Transverse colon (tissue), 4 donors: Measurements from ENCODE around the gene GPR162. TPM values are rescaled to one million over a fixed set of nuclear protein-coding genes. Genes with fewer than 3 reads are reported as not detected.

Source experiments
- DNase-seq: peaks from one replicate; pipeline ENCODE4 v3.0.0-alpha.2; 2019
- H3K27ac ChIP-seq, 4 donors: fragments of 200-600 bp; sonication (generic); 2 replicates each; pipeline ENCODE4 v1.5.1; 2016 to 2018; ENCODE audit warnings: inconsistent platforms in 4 of 4
- H3K27me3 ChIP-seq: fragments of 200-600 bp; sonication (generic); 2 replicates; pipeline ENCODE4 v1.5.1; 2017; ENCODE audit warnings: inconsistent platforms
- H3K36me3 ChIP-seq, 4 donors: fragments of 200-600 bp; sonication (generic); 2 replicates each; pipeline ENCODE4 v1.5.1; 2017 to 2019; ENCODE audit warnings: inconsistent platforms in 4 of 4
- H3K4me1 ChIP-seq, 4 donors: fragments of 200-600 bp; sonication (generic); 2 replicates each; pipeline ENCODE4 v1.5.1; 2017 to 2020; ENCODE audit warnings: inconsistent platforms in 4 of 4
- H3K4me3 ChIP-seq, 4 donors: fragments of 200-600 bp; sonication (generic); 1 replicate in 1 of 4; 2 replicates in 3 of 4; pipeline versions ENCODE4 v1.5.1 to v1.6.1; 2017 to 2019; ENCODE audit warnings: inconsistent platforms in 4 of 4
- H3K9me3 ChIP-seq, 2 donors: fragments of 200-600 bp; sonication (generic); 2 replicates each; pipeline ENCODE4 v1.5.1; 2017 to 2019; ENCODE audit warnings: inconsistent platforms in 2 of 2
- EP300 ChIP-seq: sonication (generic); formaldehyde crosslinking; IDR thresholded peaks from one replicate; pipeline ENCODE4 v1.6.1; 2017; ENCODE audit warnings: antibody characterized with exemption, low read depth
- POLR2A ChIP-seq: fragments of 450-650 bp; IDR thresholded peaks from one replicate; pipeline ENCODE4 v1.6.1; 2016; ENCODE audit warnings: antibody characterized with exemption, mild to moderate bottlenecking, moderate library complexity
- POLR2AphosphoS5 ChIP-seq, 3 donors: sonication (generic); formaldehyde crosslinking; IDR thresholded peaks; one replicate each; pipeline ENCODE4 v1.6.1; 2016; ENCODE audit warnings: antibody characterized with exemption in 3 of 3
- WGBS, 2 donors: methylation state at CpG; one replicate each; pipeline ENCODE4 v1.1.5; 2018; ENCODE audit warnings: low coverage in 1 of 2; 5-methylcytosine and 5-hydroxymethylcytosine counted together
- in situ Hi-C, 4 donors: fragments of 200-750 bp; cut with MboI; loops; one replicate each; pipeline versions ENCODE4 v1.15.0 to v1.15.1; 2017; ENCODE audit warnings: low sequenced_read_pairs in 3 of 4, low pct_ligation_motif_present in 1 of 4, low pct_unique_long_range_greater_than_20kb in 1 of 4
- intact Hi-C: fragments of 100-400 bp; cut with DNase I; formaldehyde crosslinking; loops from one replicate; pipeline ENCODE4 v1.15.1; 2023; ENCODE audit warnings: low total_unique reads
- total RNA-seq, 4 donors: library from RNA; depleted of rRNA; stranded (reverse); fragments of >200 nt; gene quantifications; one replicate each; pipeline ENCODE4 v1.1.0, GENCODE V29; 2016
- TF ChIP-seq, protein P1 (sequence below), 5 experiments: fragments of 200-600 bp in 3 of 5; fragments of 450-650 bp in 2 of 5; sonication (generic) in 3 of 5; IDR thresholded peaks; 1 replicate in 2 of 5; 2 replicates in 3 of 5; pipeline ENCODE4 v1.5.1; 2016 to 2017; ENCODE audit warnings: antibody characterized with exemption in 5 of 5, inconsistent platforms in 3 of 5, mild to moderate bottlenecking in 2 of 5, moderate library complexity in 1 of 5

Gene GPR162
- total RNA-seq, 4 donors from 2014 or later, result 3.0 to 6.4 (median 3.1) TPM; not detected in 1

DNA sequence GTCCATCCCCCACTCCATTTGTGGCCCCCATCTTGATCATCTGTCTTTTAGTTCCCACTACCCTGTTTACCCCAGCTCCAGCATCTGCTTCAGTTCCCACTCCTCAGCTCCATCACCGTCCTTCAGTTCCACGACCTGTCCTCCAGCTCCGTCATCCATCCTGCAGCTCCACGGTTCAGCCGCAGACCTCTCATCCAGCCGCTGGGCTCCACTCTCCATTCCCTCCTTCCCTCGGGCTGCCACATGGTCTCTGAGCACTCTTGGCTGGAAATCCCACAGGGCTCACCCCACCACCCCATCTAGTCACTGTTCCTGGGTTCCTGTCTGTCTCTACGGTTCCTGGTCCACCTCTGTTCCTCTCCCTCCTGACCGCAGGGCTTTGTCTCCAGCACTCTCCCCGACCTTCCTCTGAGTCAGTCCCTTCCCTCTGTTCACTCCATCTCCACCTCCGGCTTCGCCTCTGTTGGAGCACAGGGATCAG lies 3.3 kb downstream of the GPR162 start:
- Histone ChIP-seq H3K36me3 (no peaks in the 10 kb centered on the region), H3K4me1 (peaks cover 14 to 47% (median 30%) of the 10 kb centered on the region in 4 donors), H3K27ac (no peak overlapping the region), H3K9me3 (no peaks in the 10 kb centered on the region), H3K27me3 (peaks cover 61% of the 10 kb centered on the region), H3K4me3 (no peak overlapping the region)
- TF ChIP-seq POLR2AphosphoS5 (IDR thresholded peaks at IDR 0.05) (no peak), POLR2A (no peak), EP300 (no peak)
- TF ChIP-seq, protein P1, sequence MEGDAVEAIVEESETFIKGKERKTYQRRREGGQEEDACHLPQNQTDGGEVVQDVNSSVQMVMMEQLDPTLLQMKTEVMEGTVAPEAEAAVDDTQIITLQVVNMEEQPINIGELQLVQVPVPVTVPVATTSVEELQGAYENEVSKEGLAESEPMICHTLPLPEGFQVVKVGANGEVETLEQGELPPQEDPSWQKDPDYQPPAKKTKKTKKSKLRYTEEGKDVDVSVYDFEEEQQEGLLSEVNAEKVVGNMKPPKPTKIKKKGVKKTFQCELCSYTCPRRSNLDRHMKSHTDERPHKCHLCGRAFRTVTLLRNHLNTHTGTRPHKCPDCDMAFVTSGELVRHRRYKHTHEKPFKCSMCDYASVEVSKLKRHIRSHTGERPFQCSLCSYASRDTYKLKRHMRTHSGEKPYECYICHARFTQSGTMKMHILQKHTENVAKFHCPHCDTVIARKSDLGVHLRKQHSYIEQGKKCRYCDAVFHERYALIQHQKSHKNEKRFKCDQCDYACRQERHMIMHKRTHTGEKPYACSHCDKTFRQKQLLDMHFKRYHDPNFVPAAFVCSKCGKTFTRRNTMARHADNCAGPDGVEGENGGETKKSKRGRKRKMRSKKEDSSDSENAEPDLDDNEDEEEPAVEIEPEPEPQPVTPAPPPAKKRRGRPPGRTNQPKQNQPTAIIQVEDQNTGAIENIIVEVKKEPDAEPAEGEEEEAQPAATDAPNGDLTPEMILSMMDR (IDR thresholded peaks at IDR 0.05), result no peak
- 51 to 53% methylated on average over 7 to 12 of the region's 12 CpGs for WGBS, 2 donors
- in situ Hi-C loops (loop anchor here in 3 of 4 donors (10.0 to 25.0 kb wide), 2 partner anchors 80 to 88 kb away; no protein-coding TSS in a partner anchor), intact Hi-C loops (loop anchor here (5.0 kb wide), 1 partner anchor 88 kb away; no protein-coding TSS in a partner anchor)
- no peak for DNase-seq

DNA sequence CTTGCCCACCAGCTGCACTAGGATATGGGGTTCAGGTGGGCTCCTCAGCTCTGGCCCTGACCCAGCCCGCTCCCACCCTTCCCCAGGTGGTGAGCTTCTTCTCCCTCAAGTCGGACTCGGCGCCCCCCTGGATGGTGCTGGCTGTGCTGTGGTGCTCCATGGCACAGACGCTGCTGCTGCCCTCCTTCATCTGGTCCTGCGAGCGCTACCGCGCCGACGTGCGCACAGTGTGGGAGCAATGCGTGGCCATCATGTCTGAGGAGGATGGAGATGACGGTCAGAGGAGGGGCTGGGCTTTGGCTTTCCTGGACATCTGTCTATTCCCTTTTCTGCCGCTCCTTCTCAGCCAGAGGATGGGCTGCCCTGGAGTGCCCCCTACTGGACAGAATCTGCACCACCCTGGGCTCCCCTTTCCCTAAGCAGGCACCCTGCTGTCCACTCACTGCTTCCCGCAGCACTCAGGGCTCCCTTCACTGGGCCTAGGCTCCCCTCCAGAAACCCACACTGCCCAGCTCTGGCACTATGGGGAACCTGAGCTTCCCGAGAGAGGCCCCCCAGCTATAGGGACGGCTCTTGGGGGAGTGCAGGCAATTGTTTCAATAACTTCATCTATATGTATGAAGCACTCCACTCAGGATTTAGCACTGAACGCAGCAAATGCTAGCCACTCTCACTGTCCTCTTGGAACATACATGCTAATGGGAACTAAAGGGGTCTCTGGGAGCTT lies 3.9 kb downstream of the GPR162 start:
- H3K4me1 ChIP-seq, result peaks cover 14 to 47% (median 30%) of the 10 kb centered on the region in 4 donors
- TF ChIP-seq, protein P1 (IDR thresholded peaks at IDR 0.05), result peak; percentile 90 to 95 (median 92)
- TF ChIP-seq EP300 (no peak), POLR2A (no peak), POLR2AphosphoS5 (IDR thresholded peaks at IDR 0.05) (no peak)
- WGBS, 2 donors, result 18 to 29% methylated on average over 1 to 19 of the region's 19 CpGs
- DNase-seq, result peak; percentile 89
- intact Hi-C loops, result loop anchor here (5.0 kb wide), 1 partner anchor 88 kb away; no protein-coding TSS in a partner anchor
- no peak overlapping the region for H3K4me3 ChIP-seq
- H3K9me3 ChIP-seq, result no peaks in the 10 kb centered on the region
- in situ Hi-C loops, result loop anchor here in 3 of 4 donors (10.0 to 25.0 kb wide), 2 partner anchors 81 to 88 kb away; no protein-coding TSS in a partner anchor
- no peaks in the 10 kb centered on the region for H3K36me3 ChIP-seq
- peaks cover 67% of the 10 kb centered on the region for H3K27me3 ChIP-seq
- no peak overlapping the region for H3K27ac ChIP-seq

DNA sequence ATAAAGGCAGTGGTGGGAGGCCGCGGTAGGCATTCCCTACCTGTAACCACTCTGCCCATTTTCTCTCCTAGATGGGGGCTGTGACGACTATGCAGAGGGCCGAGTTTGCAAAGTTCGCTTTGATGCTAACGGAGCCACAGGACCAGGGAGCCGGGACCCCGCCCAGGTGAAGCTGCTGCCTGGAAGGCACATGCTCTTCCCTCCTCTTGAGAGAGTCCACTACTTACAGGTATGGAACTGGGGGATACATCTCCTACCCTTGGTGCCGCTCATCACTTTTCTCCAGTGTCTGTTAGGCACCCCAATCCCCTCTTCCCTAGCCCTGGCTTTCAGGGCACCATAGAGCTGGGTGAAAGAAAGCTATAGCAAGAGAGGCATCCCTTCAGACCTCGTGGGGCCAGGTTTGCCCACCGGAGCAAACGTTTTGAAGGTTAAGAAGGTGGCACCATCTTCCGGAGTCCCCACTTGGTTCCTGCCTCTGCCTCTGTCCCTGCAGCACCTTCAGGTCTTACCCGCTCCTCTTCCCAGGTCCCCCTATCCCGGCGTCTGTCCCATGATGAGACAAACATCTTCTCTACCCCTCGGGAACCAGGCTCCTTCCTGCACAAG lies 4.6 kb downstream of the GPR162 start:
- Histone ChIP-seq H3K27me3 (peaks cover 67% of the 10 kb centered on the region), H3K27ac (no peak overlapping the region), H3K4me3 (no peak overlapping the region), H3K4me1 (peaks cover 14 to 43% (median 28%) of the 10 kb centered on the region in 4 donors), H3K36me3 (no peaks in the 10 kb centered on the region), H3K9me3 (no peaks in the 10 kb centered on the region)
- WGBS, 2 donors, result 76 to 87% methylated on average over 3 to 17 of the region's 17 CpGs
- no peak for DNase-seq
- in situ Hi-C loops (loop anchor here in 3 of 4 donors (10.0 to 25.0 kb wide), 2 partner anchors 81 to 89 kb away; no protein-coding TSS in a partner anchor), intact Hi-C loops (loop anchor here (5.0 kb wide), 1 partner anchor 89 kb away; no protein-coding TSS in a partner anchor)
- no peak for TF ChIP-seq POLR2A
- TF ChIP-seq EP300, result no peak
- TF ChIP-seq POLR2AphosphoS5 (IDR thresholded peaks at IDR 0.05), result no peak
- TF ChIP-seq, protein P1 (IDR thresholded peaks at IDR 0.05), result no peak
